NB4 (cell line): ENCODE data around the gene FOXB1.

Experiments
- DNase-seq: peaks from one replicate; pipeline ENCODE4 v3.0.0; 2010; ENCODE audit warnings: low read depth
- H3K4me3 ChIP-seq: one replicate; pipeline ENCODE4 v1.5.1; 2011; ENCODE audit warnings: mild to moderate bottlenecking, low read depth, low read length, moderate library complexity
- MYC ChIP-seq: IDR thresholded peaks from 2 replicates; pipeline ENCODE4 v1.6.1; 2011; ENCODE audit warnings: low read depth, low read length
- POLR2A ChIP-seq: IDR thresholded peaks from 2 replicates; pipeline ENCODE4 v1.6.1; 2011; ENCODE audit warnings: mild to moderate bottlenecking; ENCODE audit not compliant: insufficient read length; ENCODE audit errors: extremely low read depth
- TF ChIP-seq, protein P1 (sequence below): IDR thresholded peaks from one replicate; pipeline ENCODE4 v1.5.1; 2012; ENCODE audit warnings: low read depth, low read length
- TF ChIP-seq, protein P2 (sequence below): IDR thresholded peaks from 2 replicates; pipeline ENCODE4 v1.6.1; 2011; ENCODE audit warnings: low read depth, low read length

The FOXB1 gene

DNA sequence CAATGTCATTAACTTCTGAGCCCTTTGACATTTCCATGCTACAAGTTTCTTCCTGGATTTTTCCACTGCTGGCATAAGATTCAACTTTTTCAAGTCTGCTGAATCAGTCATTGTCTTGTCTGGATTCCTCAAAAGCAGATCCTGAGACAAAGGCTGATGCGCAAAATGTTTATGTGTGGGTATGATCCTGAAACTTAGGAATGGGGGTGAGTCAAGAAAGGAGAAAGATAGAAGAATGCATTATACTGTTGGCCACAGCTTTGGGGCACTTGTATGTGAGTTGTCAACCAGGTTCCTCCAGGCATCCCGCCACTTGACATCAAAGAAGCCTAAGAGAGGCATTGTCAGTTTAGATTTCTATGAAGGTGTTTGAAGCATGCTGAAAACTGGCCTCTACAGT lies 50.4 kb downstream of the FOXB1 start:
- H3K4me3 ChIP-seq = no peak overlapping the region
- DNase-seq = no peak
- TF ChIP-seq MYC (no peak), POLR2A (no peak)
- TF ChIP-seq, protein P1, sequence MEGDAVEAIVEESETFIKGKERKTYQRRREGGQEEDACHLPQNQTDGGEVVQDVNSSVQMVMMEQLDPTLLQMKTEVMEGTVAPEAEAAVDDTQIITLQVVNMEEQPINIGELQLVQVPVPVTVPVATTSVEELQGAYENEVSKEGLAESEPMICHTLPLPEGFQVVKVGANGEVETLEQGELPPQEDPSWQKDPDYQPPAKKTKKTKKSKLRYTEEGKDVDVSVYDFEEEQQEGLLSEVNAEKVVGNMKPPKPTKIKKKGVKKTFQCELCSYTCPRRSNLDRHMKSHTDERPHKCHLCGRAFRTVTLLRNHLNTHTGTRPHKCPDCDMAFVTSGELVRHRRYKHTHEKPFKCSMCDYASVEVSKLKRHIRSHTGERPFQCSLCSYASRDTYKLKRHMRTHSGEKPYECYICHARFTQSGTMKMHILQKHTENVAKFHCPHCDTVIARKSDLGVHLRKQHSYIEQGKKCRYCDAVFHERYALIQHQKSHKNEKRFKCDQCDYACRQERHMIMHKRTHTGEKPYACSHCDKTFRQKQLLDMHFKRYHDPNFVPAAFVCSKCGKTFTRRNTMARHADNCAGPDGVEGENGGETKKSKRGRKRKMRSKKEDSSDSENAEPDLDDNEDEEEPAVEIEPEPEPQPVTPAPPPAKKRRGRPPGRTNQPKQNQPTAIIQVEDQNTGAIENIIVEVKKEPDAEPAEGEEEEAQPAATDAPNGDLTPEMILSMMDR = no peak
- TF ChIP-seq, protein P2, sequence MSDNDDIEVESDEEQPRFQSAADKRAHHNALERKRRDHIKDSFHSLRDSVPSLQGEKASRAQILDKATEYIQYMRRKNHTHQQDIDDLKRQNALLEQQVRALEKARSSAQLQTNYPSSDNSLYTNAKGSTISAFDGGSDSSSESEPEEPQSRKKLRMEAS = no peak
